GM23338 (cell line): ENCODE results near the gene ZNF74. TPM values are rescaled to one million over a fixed set of nuclear protein-coding genes. Genes with fewer than 3 reads are reported as not detected.

Source experiments
- NANOG ChIP-seq: IDR thresholded peaks from 2 replicates; pipeline ENCODE4 v1.6.1; 2016; ENCODE audit warnings: antibody characterized with exemption, borderline replicate concordance
- polyA plus RNA-seq: library from polyadenylated mRNA; unstranded; fragments of >200 nt; fragmentation: Nextera tagmentation; extraction: Ambion mirVana; gene quantifications from 2 replicates; pipeline ENCODE4 v1.2.1, GENCODE V29; 2016
- total RNA-seq: library from RNA; depleted of rRNA; stranded (reverse); fragments of >200 nt; shearing (Covaris generic); gene quantifications from 2 replicates; pipeline ENCODE4 v1.2.3, GENCODE V29; 2014
- TF ChIP-seq, protein P1 (sequence below): IDR thresholded peaks from one replicate; pipeline ENCODE4 v1.6.1; 2018; ENCODE audit warnings: antibody characterized with exemption; ENCODE audit not compliant: unreplicated experiment
- TF ChIP-seq, protein P2 (sequence below): fragments of 250-450 bp; sonication (Bioruptor Pico); IDR thresholded peaks from 2 replicates; pipeline ENCODE4 v1.5.0; 2020; ENCODE audit warnings: mild to moderate bottlenecking, moderate library complexity

Gene ZNF74
- total and polyA plus RNA-seq, 2 experiments from 2014 or later = 16.1 to 94.0 TPM

DNA sequence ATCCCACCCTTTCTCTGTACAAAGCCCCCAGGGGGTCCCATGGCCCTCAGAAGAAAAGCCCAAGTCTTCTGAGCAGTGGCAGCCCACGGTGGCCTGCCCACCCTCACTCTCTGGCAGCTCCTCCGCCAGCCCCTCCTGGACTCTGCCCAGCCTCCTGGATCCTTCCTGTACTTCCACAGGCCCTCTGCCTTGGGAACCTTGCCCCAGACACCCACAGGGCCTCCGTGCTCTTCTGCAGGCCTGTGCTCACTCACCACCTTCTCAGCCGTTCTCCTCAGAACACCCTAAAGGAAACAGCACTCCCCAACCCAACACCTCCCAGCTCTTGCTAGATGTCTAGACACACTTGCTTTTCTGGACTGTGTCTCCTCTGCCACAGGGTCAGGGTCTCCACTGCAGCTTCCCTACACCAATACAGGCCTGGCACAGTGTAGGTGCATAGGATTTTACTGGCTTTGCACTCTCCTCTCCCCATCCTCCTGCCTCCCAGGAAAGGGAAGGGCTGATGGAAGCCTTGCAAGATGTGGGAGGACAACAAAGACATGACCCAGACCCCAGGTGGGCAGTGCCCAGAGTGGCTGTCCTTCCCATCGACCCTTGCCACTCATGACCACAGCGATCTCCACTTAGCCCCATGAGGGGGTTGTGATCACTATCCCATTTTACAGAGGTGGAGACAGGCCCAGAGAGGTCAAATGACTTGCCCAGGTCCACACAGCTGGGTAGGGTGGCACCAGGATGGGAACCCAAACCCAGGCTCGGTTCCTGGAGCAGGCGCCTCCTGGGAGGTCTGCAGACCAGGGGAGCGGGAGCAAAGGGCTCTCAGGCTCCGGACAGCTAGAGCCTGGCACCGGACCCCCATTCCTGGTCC, 41.7 kb downstream of the ZNF74 start (continued):
- TF ChIP-seq, protein P1, sequence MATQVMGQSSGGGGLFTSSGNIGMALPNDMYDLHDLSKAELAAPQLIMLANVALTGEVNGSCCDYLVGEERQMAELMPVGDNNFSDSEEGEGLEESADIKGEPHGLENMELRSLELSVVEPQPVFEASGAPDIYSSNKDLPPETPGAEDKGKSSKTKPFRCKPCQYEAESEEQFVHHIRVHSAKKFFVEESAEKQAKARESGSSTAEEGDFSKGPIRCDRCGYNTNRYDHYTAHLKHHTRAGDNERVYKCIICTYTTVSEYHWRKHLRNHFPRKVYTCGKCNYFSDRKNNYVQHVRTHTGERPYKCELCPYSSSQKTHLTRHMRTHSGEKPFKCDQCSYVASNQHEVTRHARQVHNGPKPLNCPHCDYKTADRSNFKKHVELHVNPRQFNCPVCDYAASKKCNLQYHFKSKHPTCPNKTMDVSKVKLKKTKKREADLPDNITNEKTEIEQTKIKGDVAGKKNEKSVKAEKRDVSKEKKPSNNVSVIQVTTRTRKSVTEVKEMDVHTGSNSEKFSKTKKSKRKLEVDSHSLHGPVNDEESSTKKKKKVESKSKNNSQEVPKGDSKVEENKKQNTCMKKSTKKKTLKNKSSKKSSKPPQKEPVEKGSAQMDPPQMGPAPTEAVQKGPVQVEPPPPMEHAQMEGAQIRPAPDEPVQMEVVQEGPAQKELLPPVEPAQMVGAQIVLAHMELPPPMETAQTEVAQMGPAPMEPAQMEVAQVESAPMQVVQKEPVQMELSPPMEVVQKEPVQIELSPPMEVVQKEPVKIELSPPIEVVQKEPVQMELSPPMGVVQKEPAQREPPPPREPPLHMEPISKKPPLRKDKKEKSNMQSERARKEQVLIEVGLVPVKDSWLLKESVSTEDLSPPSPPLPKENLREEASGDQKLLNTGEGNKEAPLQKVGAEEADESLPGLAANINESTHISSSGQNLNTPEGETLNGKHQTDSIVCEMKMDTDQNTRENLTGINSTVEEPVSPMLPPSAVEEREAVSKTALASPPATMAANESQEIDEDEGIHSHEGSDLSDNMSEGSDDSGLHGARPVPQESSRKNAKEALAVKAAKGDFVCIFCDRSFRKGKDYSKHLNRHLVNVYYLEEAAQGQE = no peak
- TF ChIP-seq, protein P2, sequence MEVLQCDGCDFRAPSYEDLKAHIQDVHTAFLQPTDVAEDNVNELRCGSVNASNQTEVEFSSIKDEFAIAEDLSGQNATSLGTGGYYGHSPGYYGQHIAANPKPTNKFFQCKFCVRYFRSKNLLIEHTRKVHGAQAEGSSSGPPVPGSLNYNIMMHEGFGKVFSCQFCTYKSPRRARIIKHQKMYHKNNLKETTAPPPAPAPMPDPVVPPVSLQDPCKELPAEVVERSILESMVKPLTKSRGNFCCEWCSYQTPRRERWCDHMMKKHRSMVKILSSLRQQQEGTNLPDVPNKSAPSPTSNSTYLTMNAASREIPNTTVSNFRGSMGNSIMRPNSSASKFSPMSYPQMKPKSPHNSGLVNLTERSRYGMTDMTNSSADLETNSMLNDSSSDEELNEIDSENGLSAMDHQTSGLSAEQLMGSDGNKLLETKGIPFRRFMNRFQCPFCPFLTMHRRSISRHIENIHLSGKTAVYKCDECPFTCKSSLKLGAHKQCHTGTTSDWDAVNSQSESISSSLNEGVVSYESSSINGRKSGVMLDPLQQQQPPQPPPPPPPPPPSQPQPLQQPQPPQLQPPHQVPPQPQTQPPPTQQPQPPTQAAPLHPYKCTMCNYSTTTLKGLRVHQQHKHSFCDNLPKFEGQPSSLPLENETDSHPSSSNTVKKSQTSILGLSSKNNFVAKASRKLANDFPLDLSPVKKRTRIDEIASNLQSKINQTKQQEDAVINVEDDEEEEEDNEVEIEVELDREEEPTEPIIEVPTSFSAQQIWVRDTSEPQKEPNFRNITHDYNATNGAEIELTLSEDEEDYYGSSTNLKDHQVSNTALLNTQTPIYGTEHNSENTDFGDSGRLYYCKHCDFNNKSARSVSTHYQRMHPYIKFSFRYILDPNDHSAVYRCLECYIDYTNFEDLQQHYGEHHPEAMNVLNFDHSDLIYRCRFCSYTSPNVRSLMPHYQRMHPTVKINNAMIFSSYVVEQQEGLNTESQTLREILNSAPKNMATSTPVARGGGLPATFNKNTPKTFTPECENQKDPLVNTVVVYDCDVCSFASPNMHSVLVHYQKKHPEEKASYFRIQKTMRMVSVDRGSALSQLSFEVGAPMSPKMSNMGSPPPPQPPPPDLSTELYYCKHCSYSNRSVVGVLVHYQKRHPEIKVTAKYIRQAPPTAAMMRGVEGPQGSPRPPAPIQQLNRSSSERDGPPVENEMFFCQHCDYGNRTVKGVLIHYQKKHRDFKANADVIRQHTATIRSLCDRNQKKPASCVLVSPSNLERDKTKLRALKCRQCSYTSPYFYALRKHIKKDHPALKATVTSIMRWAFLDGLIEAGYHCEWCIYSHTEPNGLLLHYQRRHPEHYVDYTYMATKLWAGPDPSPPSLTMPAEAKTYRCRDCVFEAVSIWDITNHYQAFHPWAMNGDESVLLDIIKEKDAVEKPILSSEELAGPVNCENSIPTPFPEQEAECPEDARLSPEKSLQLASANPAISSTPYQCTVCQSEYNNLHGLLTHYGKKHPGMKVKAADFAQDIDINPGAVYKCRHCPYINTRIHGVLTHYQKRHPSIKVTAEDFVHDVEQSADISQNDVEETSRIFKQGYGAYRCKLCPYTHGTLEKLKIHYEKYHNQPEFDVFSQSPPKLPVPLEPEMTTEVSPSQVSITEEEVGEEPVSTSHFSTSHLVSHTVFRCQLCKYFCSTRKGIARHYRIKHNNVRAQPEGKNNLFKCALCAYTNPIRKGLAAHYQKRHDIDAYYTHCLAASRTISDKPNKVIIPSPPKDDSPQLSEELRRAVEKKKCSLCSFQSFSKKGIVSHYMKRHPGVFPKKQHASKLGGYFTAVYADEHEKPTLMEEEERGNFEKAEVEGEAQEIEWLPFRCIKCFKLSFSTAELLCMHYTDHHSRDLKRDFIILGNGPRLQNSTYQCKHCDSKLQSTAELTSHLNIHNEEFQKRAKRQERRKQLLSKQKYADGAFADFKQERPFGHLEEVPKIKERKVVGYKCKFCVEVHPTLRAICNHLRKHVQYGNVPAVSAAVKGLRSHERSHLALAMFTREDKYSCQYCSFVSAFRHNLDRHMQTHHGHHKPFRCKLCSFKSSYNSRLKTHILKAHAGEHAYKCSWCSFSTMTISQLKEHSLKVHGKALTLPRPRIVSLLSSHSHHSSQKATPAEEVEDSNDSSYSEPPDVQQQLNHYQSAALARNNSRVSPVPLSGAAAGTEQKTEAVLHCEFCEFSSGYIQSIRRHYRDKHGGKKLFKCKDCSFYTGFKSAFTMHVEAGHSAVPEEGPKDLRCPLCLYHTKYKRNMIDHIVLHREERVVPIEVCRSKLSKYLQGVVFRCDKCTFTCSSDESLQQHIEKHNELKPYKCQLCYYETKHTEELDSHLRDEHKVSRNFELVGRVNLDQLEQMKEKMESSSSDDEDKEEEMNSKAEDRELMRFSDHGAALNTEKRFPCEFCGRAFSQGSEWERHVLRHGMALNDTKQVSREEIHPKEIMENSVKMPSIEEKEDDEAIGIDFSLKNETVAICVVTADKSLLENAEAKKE (CRISPR knock-in tag) = no peak
- no peak for TF ChIP-seq NANOG
